Stimulated activated CD4-positive, alpha-beta T cell treated with anti-CD3 and anti-CD28 coated beads, Interleukin-1b, Interleukin-23, amount 100 ng/mL, for 24 hours (primary cell): Measurements from ENCODE around the gene PRRC2B.
"Not testable (repeated sequence)": the region's sequence is repeated elsewhere in the genome, so short reads cannot be mapped to it uniquely, and the experiment has no call there.

Experiments used
- DNase-seq, 4 experiments: peaks; one replicate each; pipeline ENCODE4 v3.0.0-alpha.2; 2020; ENCODE audit warnings: low read depth in 4 of 4, low spot score in 1 of 4

PRRC2B gene

DNA sequence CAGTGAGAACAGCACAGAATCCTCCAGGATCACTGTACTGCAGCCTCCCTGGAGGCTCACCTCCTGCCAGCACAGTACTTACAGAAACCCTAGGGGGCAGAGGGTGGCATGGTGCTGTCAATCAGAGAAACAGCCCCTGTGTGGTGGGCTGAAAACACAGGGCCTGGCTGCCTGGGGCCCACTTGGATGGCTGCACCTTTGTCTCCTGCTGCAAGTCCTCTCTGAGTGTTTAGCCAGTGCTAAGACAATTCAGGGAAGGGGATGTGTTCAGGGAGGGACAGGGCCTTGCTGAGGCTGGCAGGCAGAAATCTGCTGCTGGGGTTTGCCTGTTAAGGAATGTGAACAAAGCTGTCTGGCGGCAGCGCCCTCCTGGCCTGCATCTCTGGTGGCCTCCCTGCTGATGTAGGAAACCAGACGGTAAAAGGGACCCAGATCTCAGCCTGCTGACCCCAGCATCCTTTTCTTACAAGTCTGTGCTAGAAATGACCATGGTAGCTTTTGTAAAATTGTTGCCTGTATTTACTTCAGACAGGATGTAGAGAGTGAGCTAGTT lies 39.5 kb downstream of the PRRC2B start:
- DNase-seq: no peak

DNA sequence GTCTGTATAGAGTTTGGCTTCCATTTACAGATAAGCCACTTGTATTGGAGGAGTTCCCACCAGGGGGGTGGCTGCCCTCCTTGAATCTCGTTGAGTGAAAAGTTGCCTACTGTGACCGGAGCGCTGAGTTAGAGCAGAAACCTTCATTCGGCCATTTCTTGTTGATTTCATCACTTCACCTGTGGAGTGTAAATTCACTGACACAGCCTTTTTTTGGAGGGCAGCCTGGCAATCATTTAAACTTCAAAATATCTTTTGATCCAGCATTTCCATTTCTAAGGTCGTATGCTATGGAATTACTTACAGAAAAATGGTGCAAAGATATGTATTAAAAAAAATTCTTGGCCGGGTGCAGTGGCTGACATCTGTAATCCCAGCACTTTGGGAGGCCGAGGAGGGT lies 40.8 kb downstream of the PRRC2B start:
- no peak for DNase-seq

DNA sequence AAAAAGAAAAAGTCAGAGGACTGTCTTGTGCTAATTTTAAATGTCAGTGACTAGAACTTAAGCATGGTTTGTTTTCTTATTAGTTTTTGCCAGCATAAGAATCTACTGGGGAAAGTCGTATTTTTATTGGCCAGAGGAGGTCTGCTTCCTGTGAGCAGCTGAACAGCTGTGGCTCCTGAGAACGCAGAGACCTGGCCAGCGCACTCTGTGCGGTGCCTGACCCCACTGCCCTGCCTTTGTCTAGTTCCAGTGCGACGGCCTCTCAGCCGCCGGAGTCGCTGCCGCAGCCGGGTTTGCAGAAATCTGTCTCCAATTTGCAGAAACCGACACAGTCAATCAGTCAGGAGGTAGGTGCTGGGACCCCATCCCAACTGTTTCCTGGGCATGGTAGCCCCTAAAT lies 42.5 kb downstream of the PRRC2B start:
- DNase-seq: no peak

DNA sequence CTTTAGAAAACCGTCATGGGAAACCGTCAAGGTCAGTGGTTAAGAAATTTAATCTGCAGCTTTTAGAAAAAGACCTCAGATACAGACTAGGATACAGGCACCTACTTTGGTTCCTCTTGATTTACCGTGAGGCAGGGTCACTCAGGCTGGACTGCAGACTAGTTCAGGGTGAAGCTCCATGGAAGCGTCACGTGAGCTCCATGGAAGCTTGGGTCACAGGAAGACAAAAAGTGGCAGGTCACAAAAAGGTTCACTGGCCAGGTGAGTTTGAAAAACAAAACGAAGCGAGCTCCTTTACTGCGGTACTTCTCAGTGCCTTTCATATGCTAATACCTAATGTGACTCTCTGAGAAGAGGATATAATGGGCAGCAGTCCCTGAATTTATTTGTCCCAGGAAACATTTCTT lies 43.0 kb downstream of the PRRC2B start:
- no peak for DNase-seq

DNA sequence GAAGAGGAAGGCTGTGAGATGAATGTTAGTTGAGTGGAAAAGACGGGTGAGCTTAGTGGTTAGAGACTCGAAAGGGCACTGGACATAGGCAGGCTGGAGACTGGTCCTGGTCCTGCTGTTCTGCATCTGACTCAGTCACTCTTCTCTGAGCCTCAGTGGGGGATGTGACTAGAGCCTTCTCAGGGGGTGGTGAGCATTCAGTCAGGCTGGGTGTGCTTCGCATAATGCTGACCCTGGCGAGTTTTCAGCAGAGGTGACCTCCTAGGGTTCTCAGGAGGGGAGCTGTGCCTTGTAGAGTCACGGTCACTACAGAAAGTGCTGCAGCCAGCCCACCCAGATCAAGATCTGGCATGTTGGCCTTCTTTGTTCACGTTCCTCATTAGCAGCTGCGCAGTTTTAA lies 44.3 kb downstream of the PRRC2B start:
- DNase-seq: no peak

DNA sequence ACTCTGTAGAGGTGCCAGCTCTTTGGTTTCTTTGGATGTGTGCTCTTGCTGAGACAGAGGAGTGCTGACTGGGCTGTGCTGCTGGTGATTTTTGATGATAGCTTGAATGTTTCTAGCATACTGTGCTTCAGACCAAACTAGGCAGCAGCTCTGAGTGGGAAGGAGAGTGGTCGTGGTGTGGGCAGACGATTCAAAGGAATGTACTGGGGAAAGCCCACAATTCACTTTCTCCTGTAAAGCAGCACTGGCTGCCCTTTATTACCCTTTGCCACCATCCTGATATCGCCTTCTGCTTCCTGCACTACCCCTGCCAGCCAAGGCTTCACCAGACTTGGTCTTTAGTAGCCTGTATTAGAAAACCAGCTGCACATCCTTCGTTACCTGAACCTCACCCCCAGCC lies 45.3 kb downstream of the PRRC2B start:
- no peak for DNase-seq

DNA sequence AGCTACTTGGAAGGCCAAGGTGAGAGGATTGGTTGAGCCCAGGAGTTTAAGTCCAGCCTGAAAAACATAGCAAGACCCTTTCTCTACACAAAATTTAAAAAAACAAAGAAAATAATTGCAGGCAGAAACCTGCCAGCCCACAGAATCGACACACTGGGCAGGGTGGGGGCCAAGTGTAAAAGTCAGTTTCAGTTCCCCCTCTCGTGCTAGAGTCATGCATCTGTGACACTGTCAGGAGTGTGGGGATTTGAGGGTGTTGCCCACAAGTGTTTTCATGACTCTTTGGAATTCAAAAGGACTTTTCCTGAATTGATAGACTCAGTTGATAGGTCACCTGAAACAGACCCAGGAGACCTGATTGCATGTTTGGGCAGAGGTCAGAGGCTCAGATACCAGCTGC lies 47.6 kb downstream of the PRRC2B start:
- no peak for DNase-seq

DNA sequence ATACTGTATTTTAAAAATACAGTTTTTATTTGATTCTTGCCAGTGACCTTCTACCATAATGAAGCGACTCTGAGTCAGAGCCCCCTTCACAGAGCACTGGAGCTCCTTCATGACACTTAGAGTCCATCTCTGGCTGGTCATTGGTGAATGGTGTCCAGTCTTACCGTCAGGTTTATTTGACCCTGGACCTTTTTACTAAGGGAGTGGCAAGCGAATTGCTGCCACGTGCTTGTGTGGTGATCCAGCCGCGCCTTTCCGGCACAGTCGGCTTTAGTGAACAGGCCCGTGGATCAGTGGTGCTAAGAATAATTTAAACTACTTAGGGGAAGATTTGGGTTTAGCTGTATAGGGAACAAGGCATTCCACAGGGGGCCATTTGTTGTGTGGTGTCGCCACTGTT lies 48.5 kb downstream of the PRRC2B start:
- no peak for DNase-seq

DNA sequence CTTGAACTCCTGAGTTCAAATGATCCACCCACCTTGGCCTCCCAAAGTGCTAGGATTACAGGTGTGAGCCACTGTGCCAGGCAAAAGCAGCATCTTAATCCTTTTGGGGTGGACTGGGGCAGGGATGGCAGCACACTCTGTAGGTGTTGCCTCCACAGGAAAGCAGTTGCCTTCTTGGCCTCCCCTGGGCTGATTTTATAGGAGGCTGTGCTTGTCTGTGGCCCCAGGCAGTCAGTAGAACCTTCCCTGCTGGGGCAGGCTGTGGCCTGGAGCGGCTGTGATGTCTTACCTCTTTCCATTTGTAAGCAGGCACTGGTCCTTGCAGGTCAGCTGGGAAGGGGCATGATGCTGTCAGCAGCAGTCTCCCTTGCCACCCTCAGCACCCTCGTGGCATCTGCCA lies 49.8 kb downstream of the PRRC2B start:
- DNase-seq: no peak

DNA sequence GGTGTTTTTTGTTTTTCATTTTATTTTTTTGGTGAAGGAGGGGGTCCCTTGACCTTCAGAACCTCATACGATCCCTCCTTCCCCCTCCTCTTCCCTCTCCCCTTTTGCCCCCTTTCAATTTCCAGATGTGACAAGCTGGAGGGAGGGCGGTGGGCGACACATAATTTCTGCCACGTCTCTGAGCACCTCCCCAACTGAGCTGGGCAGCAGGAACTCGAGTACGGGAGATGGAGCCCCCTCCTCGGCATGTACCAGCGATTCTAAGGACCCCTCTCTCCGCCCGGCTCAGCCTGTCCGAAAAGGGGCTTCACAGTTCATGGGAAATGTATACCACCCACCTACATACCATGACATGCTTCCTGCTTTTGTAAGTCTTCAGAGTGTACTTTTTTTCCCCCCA lies 52.4 kb downstream of the PRRC2B start:
- DNase-seq: no peak

DNA sequence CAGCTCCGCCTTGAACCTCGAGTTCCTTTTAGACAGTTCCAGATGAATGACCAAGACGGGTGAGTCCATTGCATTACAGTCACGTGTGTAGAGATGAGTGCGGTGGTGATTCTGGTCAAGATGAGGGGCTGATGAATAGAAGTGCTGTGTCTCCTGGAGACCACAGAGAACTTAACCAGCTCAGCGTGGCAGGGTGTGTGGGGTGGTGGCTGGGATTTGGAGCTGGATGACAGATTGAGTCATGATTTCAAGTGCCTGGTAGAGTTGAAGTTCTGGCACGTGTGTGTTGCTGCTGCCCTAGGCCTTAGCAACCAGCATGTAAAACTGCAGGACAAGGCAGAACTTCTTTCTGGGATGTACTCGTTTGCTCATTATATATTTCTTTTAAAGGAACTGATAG lies 53.3 kb downstream of the PRRC2B start:
- no peak for DNase-seq

DNA sequence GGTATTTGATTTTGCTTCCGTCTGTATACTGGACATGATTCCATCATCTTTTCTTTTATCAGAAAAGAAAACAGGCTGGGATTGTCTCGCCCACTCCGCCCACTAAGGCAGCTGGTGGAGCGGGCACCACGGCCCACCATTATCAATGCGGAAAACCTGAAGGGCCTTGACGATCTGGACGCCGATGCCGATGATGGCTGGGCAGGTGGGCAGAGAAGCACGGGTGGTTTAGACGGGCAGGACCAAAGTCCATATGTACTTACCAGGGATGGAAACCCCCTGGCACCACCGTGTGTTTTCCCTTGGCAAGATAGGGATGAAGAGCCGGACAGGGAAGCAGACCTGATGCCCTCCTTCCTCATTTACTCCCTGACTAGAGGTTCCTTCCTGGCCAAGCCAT lies 53.7 kb downstream of the PRRC2B start:
- no peak for DNase-seq

DNA sequence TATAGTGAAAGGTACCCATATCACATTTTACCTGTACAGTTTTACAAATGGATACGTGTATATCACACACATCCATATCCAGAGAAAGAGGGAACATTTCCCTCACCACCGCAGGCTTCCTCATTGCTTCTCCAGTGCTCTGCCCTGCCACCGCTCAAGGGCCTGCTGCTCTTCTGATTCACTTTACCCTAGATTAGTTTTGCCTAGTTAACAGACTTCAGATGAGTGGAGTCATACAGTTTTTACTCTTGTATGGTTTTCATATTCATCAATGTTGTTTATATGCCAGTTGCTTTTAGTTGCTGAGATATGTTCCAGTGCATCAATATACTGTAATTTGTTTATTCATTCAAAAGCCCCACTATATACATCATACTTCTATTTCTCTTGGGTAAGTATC lies 54.9 kb downstream of the PRRC2B start:
- DNase-seq: no peak

DNA sequence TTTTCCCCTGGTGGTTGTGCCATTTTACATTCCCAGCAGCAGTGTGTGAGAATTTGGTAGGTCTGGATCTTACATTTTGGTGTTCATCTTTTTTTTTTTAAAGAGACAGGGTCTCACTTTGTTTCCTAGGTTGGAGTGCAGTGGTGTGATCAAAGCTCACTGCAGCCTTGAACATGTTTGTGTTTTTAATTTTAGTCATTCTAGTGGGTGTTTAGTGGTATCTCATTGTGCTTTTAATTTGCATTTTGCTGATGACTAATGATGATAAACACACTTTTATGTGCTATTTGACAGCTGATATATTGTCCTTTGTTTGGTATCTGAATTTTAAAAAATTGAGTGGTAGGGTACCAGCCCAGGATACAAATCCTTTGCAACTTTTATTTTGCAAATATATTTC lies 55.4 kb downstream of the PRRC2B start:
- no peak for DNase-seq

DNA sequence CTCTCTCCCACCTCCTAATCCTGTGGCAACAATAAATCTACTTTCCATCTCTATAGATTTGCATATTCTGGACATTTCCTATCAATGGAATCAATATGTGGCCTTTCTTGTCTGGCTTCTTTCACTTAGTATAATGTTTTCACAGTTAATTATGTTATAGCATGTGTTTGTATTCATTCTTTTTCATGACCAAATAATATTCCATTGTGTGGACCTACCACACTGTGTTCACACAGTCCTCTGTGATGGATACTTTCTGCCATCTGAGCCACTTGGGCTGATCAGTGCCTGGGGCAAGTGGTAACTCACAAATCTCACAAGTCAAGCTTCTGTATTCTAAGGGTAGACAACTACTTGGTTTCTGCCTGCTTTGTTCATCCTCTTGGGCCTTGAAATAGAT lies 60.1 kb downstream of the PRRC2B start:
- no peak for DNase-seq

DNA sequence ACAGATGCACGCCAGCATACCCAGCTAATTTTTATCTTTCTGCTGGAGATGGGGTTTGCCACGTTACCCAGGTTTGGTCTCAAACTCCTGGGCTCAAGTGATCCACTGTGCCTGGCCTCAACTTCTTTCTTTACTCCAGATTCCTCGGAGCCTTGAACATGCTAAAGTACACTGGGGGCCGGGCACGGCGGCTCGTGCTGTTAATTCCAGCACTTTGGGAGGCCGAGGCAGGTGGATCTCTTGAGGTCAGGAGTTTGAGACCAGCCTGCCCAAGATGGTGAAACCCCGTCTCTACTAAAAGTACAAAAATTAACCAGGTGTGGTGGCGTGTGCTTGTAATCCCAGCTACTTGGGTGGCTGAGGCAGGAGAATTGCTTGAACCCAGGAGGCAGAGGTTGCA lies 61.8 kb downstream of the PRRC2B start:
- DNase-seq: not testable (repeated sequence)

DNA sequence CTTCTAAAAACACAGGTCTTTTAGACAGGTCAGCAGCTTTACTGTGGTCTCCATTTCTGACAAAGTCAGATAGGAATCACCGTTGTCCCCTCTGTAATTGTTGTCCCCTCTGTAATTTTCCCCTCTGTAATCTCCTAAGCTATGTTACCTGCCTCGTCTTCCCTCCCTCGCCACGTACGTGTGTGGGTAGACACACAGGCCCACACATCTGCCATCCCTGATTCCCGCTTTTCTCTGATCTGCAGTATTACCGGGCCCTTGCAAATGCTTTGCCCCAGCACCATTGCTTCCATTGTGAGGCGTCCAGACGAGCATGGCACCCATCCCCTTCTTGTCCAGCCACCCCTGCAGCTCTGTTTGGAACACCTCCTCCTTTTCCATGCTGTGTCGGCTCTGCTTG lies 63.9 kb downstream of the PRRC2B start:
- no peak for DNase-seq

DNA sequence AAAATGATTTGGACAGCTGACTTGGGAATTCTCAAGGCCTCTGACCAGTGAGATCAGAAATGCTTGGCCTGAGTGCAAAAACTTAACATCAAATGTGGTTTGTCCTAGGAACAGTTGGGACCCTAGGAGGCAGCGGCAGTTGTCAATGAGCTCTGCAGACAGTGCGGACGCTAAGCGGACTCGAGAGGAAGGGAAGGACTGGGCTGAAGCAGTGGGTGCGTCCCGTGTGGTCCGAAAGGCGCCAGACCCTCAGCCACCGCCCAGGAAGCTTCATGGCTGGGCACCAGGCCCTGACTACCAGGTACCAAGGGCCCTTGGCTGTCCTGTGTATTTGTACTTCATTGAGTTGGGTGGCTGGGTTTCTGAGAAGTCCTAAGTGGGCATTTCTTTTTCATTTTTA lies 65.2 kb downstream of the PRRC2B start:
- DNase-seq: no peak

DNA sequence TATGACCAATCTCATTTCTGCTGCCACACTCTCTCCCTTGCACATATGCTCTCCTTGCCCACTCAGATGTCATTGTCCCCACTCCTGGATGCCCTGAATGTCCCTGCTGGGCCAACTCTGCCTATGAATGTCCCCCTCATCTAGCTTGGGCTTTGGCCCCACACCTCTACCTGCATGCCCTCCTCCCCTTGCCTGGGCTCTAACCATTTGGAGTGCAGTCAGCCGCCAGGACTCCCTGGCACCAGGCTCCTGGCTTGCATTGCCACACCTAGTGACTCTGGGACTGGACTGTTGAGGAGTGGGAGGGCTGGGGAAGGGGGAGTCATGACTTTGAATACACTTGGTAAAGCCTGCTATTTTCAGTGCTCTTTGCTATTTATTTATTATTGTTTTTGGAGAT lies 67.3 kb downstream of the PRRC2B start:
- no peak for DNase-seq

DNA sequence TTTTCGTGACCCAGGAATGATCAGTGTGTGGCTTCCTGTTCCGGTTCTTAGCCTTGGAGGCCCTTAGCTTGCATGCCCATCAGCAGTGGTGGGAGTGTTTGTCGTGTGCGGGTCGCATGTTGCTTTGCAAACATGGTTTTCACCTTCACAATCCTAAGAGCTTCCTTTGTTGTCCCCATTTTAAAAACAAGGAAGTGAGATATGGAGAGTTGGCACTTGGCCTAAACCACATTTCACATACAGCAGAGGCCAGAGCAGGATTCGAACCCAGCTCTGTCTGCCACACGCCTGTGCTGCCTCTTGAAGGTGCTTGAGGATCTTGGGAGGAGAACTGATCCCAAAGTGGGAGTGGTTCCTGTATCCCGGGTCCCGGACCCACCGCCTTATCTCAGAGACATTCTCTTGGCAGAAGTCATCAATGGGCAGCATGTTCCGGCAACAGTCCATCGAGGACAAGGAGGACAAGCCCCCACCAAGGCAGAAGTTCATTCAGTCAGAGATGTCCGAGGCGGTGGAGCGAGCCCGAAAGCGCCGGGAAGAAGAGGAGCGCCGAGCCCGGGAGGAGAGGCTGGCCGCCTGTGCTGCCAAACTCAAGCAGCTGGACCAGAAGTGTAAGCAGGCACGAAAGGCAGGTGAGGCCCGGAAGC lies 70.6 kb downstream of the PRRC2B start:
- DNase-seq: no peak

DNA sequence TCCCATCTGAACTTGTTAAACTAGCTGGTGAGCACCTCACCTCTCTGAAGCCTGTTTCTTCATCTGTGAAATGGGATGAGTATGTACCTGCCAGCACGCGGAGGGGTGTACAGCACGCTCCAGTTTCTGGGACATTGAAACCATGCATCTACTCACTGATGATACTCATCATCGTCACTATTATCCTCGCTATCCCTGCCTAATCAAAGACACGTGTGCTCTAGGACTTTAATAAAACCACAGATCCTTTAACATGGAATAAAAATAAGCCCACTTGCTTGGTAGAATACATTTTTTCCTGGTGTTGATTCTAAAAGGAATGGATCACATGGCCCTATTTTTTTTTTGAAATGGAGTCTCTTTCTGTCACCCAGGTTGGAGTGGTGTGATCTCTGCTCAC lies 71.5 kb downstream of the PRRC2B start:
- no peak for DNase-seq

DNA sequence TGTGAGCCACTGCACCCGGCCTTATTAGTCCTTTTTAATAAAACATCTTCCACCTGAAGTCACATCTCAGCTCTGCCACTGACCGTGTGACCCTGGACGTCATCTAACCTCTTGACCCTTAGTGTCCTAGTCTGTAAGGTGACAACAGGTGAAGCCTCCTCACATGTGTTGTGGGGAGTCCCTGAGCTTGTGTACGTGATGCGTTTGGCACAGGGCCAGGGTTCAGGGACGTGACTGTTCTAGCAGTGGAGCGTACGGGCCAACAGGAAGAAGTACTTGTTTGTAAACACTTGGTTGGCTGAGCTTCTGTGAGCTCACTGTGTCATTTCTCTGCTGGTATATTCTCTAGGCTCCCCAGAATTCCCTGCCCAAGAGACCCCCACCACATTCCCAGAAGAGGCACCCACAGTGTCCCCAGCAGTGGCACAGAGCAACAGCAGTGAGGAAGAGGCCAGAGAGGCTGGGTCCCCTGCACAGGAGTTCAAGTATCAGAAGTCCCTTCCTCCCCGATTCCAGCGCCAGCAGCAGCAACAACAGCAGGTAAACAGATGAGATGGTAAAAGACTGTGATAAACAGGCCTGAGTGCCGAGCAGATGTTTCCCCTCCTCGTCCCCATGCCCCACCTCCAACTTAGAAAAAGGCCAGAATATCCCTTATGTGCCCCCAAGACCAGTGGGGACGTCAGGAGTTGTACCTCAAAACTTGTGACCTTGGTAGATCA lies 73.5 kb downstream of the PRRC2B start:
- DNase-seq: no peak

DNA sequence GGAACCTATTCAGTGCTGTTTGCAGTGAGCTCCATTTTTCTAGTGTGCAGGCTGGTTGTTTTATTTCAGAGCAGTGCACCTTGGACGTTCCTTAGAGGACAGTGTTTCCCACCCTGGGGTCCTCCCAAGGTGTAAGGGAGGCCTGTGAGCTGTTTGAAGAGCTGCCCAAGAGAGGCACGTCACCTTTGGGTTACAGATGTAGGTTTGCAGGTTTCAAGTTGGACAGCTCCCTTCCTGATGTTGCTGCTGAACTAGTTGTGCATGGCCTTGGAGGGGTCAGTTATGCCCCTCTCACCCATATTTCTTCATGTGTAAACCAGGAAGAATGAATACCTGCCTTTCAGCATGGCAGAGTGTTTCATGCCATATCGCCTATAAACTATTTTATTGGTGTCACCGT lies 74.1 kb downstream of the PRRC2B start:
- no peak for DNase-seq
